Non-pigmented ciliary epithelial cell (primary cell): ENCODE results near the gene PHLPP2.
"Not testable (repeated sequence)": the region's sequence is repeated elsewhere in the genome, so short reads cannot be mapped to it uniquely, and the experiment has no call there.

Experiments
- DNase-seq: peaks from one replicate; pipeline ENCODE4 v3.0.0-alpha.2; 2010; ENCODE audit warnings: low read depth

Gene PHLPP2

DNA sequence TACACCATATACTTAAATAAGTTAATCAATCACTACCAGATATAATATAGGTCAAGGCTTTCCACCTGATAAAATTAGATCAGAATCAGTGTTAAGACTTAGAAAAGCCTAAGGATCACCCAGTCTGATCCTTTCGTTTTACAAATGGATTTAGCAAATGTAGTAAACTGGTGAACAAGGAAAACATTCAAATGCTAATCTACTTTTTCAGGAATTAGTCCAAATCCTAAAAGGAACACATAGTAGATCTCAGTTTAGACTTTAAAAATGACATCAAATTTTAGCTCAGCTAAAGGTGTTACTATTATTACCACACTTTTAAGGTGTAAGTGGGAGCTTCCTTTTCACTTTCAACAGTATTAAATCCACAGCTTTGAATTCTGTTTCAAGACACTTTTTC lies 12.0 kb downstream of the PHLPP2 start:
- DNase-seq, result no peak

DNA sequence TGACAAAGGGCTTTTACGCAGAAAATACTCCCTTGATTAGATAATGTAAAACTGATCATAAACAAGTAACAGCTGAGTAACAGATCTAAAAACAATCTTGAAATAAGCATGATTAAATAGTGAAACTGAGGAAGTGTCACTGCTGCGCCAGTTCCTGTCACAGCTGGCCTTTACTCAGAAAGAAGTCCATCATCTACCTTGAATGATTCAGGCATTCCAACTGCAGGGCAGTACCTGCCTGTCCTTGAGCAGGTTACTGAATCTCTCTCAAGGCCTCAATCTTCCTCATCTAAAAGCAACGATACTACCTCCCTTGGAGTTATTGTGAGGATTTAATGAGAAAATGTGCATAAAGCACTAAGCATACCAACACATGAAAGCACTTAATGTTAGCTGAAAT lies 12.7 kb downstream of the PHLPP2 start:
- DNase-seq, result no peak

DNA sequence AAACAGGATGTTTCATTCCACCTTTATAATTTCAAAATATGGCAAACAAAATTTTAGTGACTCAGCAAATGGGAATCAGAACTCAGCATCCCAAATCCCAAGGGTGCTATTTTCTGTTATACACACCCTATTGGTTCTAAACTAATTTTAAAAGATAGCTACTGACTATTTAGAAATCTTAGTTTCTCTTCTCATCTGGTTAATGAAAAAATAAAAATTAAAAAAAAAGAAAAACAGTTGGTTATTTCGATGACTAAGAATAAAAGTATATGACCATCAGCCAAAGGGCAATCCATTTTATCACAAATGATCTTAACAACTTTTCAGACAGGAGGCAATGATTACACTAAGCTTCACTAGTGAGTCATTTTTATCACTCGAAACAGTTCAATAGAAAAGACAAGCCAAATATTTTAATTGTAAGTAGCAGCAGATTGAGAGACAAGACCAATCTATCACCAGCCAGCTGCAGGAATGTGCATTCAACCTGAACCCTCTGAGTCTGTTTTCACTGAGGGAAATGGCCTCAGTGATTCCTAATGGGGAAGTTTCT lies 15.2 kb downstream of the PHLPP2 start:
- DNase-seq, result no peak

DNA sequence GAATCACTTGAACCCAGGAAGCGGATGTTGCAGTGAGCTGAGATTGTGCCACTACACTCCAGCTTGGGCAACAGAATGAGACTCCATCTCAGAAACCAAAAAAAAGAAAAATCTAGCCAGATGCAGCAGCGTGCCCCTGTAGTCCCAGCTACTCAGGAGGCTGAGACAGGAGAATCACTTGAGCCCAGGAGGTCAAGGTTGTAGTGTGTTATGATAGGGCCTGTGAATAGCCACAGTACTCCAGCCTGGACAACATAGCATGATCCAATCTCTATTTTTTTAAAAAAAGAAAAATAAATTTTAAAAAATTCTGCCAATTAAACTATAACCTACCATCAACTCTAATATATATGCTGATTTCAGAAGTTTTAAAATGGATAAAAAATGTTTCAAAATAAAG lies 15.8 kb downstream of the PHLPP2 start:
- DNase-seq, result no peak

DNA sequence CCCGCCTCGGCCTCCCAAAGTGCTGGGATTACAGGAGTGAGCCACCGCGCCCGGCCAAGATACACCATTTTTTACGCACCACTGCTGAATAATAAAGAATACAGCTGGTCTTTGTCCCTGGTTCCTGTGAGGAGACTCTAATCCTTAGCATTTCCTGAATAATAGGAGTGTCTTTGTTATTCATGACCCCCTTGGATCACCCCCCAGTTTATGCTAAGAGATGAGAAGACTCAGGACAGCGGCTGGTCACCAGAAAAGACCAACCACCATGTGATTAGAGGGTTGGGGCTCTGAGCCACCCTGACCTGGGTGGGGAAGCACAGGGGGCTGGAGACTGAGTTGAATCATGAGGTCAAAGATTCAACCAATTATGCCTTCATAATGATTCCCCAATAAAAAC lies 17.3 kb downstream of the PHLPP2 start:
- DNase-seq, result no peak

DNA sequence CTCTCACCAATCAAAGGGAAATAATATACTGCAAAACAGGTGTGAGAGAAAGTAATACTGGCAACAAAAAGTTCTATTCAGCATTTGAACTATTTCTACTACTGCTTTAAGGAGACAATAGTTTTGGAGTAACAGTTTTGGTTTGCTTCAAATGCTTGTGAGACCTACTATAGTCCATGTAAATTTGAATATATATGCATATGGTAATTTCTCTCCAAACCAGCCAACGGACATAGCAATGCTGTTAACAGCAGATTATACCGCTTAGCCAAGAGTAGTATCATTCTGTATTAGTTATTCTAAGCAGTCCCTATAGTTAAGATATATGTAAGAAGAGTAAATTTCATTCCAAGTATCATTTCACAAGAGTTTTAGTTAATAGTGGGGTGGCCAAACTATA lies 18.5 kb downstream of the PHLPP2 start:
- no peak for DNase-seq

DNA sequence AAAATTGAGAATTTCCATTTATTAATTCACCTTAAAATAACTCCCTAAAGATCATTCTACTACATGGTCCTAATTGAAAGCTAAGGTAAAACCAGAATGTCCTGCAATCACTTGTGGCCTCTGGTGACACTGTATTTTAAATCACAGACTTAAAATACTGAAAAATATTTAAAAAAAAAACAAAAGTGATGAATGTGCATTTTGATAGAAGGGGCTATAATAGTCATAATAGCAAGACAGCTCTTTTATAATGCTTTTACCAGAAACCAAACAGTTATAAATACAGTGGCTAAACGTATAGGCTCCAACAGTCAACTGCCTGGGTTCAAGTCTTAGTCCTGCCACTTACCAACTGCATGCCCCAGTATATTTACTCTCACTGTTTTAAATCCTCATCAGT lies 21.2 kb downstream of the PHLPP2 start:
- no peak for DNase-seq

DNA sequence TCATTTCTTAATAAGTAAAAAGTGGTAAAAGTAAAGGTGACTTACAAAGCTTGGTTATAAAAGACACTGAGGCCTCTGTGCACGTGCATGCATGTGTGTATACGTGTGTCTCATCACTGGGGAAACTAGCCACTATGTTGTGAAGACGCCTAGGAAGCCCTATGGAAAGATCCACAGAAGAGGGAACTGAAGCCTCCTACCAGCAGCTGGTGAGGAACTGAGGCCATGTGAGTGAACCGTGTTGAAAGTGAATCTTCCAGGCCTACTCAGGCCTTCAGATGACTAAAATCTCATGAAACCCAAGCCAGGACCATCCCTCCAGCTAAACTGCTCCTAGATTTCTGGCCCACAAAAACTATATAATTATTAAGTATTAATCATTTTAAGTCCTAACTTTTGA lies 23.7 kb downstream of the PHLPP2 start:
- DNase-seq, result no peak

DNA sequence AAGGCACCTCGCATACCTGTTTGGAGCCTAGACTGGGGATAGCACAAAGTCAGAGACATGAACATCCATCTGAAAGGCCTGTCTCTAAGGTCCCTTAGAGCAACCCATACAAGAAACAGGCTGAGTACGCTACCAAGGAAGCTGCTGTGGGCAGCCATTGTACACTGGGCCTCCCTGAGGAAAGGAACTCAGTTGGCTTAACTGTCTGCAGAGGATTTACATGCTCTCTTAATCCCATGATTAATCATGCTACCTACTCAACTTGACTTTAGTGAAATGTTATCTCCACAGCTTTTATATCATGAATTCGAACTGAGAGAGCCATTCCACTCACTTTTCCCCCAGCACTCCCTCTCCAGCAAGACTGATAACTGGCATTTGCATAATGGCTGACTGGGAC lies 26.0 kb downstream of the PHLPP2 start:
- no peak for DNase-seq

DNA sequence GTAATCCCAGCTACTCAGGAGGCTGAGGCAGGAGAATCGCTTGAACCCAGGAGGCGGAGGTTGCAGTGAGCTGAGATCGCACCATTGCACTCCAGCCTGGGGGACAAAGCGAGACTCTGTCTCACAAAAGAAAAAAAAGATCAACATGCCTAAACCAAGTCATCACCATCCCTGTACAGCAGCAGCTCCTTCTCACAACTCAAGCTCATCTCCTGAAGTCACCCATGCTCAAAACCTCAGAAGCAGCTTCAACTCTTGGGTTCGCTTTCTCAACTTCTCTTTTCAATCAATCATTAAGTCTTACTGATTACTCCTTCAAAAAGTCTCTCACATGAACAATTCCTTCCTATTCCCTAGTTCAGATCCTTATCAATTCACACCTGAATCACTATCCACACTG lies 31.3 kb downstream of the PHLPP2 start:
- DNase-seq, result no peak

DNA sequence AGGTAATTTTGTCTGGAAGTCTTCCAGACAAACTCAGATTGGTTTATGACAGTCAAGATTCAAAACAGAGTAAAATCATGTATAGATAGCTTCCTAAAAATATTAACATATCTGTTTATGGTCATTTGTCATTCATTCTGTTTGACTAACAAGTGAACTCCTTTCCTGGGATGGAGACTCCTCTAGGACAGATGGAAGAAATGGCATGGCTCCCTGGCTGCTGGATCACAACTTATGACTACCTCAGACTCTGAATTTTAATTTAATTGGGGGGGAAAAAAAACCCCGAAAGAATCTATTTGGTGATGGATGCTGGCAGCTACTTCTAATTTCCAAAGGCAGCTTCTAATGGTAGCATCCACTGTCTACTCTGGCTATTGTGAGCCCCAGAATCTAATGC lies 34.6 kb downstream of the PHLPP2 start:
- DNase-seq, result no peak

DNA sequence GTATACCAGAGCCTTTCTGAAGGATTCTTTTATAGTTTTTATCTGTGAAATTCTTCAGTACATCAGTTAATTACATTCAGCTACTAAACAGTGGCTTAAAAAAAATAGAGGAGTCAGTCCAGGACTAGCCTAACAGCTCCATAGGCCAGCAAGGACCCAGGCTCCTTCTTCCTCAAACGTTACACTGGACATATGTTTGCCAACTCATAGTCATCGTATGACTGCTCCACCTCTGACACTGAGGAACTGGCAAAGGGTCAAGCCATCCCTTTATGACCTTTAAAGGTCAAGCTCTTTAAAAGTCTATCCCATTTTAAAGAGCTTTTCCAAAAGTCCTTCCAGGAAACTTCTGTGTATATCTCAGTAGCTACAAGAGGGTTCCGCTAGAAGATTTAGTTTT lies 36.6 kb downstream of the PHLPP2 start:
- no peak for DNase-seq

DNA sequence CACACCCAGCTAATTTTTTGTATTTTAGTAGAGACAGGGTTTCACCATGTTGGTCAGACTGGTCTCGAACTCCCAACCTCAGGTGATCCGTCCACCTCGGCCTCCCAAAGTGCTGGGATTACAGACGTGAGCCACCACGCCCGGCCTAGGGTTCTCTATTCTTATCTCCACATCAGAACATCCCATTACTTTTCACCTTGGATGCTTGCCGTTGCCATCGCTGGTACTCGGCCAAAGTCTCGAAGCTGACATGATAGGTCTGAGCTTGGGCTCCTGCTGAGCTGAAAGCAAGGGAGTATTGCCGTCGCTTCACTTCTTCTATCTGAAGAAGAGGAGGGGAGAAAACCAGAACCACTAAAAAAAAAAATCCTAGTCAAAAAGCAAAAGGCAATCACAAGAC lies 40.2 kb downstream of the PHLPP2 start:
- not testable (repeated sequence) for DNase-seq

DNA sequence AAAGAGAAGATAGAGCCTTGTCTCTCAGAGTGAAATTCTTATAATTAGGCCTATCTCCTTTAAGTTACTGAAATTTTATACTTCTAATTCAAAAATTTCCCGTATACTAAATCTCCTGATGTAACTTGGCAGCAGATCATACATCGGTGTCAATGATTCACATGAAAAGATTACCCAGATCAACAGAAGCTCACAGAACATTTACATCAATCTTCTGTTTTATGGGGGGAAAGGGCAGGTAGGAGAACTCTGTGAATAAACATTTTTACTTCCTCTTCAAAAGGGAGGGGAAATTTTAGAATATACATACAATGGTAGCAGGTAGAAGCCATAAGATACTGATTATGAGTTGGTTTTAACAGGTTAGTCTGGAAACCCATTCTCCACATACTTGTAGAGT lies 43.1 kb downstream of the PHLPP2 start:
- DNase-seq, result no peak

DNA sequence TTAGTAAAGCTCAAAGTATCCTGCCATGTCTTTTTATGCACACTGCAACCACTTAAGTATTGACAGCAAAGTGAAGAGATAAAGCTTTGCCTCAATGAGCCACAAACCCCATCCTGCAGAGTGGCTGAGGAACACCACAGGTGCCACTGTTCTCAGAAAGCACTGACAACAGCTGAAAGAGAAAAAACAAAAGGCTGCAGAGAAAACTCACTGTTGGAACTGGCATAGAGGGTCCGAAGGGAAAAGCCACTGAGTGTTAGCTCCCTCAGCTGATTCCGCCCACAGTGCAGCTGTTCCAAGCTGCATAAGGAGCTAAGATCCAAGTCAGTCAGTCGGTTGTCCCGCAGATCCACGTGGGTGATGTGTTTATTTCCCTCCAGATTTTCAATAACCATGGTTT lies 48.3 kb downstream of the PHLPP2 start:
- no peak for DNase-seq

DNA sequence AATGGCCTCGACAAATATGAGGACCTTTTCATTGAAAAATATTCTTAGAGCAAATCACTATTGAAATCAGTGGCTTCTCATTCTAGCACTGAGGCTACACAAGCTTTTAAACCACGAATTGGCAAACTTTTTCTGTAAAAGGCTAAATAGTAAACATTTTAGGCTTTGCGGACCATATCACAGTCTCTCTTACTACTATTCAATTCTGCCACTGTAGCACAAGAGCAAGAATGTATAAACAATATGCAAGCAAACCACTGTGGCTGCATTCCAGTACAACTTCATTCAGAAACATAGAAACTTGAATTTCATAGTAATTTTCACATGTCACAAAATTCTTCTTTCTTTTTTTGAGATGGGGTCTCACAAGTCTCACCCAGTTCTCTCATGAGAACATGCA lies 49.1 kb downstream of the PHLPP2 start:
- DNase-seq, result no peak

DNA sequence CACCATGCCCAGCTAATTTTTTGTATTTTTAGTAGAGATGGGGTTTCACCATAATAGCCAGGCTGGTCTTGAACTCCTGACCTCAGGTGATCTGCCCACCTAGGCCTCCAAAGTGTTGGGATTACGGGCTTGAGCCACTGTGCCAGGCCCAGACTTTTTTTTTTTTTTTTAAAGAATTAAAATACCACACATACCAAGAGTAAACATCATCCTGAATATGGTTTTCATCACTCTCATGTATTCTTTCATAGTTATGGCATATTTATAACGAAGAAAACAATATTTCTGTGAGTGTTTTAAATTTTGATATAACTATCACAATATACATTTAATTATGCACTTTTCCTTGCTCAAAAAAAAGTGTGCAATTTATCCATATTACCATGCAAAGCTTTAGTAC lies 50.3 kb downstream of the PHLPP2 start:
- DNase-seq, result no peak

DNA sequence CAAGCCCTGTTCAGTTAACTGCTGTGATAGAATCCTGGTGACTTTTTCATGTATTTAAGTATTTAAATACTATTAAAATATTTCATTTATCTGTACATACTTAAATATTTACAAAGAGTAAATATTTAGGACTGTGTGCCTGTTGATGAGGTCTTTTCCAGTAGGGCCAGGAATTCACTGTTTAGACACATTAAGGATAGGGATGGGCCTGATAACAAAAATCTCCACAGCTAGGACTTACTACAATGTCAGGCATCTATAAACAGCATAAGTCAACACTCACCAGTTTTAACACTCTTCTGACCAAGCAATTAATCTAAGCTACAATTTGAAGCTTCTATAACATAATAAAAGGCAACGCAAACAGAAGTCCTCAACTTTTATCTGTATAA lies 50.9 kb downstream of the PHLPP2 start:
- no peak for DNase-seq

DNA sequence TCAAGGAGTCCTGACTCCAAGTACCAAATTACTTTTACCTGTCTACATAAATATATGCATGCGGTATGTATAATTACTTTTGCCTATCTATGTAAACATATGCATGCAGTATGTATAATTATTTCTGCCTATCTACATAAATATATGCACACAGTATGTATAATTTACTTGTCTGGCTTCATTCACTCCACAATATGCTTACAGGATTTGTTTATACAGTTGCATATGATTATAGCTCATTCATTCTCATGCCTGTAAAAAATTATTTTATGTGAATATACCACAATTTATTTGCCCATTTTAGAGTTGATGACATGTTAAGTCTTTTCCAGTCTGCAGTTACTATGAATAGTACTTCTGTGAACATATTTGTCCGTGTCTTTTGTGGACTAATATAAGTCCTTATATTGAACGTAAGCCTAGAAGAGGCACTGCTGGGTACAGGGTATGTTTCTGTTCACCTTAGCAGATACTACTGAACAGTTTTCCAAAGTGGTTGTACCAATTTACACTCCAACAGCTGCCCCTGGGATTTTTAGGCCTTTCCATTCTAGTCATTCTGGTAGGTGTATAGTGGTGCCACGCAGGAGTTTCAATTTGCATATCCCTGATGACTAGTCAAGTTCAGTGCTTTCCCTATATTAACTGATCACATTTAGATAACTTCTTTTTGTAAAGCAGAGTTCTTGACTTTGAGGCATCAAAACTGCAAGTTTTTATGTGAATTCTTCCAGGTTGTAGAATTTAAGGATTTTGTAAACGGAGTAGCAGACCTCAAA lies 51.5 kb downstream of the PHLPP2 start:
- DNase-seq, result no peak

DNA sequence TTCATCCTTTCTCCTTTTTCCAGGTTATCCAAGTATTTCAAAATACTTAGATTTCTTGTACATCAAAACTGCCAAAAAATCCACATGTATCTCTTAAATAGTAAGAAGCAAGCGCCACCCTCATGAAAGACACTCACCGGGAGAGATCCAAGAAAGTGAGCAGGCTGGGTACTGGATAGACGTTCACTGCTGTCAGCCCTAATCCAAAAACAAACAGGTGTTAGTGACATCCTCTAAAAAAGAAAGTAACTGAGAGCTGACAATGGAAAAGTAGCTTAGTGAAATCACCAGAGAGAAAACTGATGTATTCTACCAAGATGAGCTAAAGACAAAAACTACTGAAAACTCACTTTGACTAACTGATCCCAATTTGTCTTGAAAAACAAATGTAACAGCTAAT lies 52.4 kb downstream of the PHLPP2 start:
- no peak for DNase-seq

DNA sequence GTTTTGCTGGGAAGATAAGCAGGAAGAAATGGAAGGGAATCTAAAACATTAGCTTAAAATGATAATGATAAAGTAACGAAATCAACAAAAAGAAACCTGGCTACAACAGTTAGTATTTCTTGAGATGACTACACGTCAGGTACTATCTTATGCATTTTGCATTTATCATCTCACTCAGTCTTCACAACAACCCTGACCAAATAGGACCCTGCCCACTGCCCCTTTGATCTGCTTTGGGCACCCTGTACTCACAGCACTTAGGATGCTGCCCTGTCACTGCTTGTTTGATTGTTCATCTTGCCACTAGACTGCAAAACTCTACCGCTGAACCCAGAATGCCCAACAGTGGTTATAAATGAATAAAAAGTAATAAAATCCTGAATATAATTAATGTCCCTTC lies 53.3 kb downstream of the PHLPP2 start:
- no peak for DNase-seq

DNA sequence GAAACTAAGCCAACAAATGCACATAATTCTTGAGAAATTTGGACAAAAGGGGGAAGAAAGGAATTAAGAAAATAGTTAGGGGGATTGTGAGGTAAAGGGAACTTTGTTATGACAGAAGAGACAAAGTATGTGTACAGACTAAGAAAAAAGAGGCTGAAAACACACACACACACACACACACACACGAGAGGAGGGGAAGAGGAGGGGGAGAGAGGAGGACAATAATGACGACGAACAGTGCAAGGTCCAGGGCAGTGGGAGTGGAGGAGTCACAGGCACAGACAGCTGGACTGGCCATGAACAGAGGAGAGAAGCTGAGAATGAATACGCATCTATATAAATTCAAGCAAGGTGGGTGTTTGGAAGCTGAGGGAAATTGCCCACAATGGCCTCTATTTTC lies 54.0 kb downstream of the PHLPP2 start:
- DNase-seq, result no peak

DNA sequence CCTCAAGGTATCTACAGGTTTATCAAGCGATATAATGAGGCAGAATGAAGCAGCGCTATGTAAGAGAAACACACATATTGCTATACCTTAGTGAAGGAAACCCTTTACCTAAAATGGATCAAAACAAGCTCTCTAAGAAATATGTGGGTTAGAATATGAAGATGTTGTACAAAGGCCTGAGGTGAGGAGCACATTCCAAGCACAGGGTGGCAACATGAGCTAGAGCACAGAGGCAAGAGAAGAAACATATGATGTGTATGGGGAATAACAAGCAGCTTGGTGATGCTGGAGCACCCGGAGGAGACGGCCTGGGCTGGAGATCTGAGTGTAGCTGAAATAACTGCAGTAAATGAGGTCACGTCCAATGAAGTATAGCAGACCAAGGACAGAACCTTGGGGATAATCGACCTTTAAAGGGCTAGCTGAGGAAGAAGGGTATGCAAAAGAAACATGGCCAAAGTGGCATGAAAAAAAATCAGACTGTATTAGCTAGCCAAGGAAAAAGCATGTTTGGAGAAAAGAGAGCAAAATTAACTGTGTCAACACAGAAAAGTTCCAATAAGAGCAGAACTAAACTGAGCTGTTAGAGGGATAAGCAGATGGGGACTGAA lies 54.5 kb downstream of the PHLPP2 start:
- no peak for DNase-seq
